Colonic mucosa (tissue), 4 donors: ENCODE data around the gene PADI4. TPM values are rescaled to one million over a fixed set of nuclear protein-coding genes. Genes with fewer than 3 reads are reported as not detected.

Experiments
- DNase-seq: peaks from one replicate; pipeline ENCODE4 v3.0.0-alpha.2; 2020
- H3K27ac ChIP-seq: fragments of 200-600 bp; one replicate; pipeline ENCODE4 v1.8.0; 2021
- H3K27me3 ChIP-seq: fragments of 200-600 bp; one replicate; pipeline ENCODE4 v1.8.0; 2021
- H3K36me3 ChIP-seq: fragments of 200-600 bp; one replicate; pipeline ENCODE4 v1.8.0; 2021
- H3K4me1 ChIP-seq: fragments of 200-600 bp; one replicate; pipeline ENCODE4 v1.8.0; 2021; ENCODE audit warnings: mild to moderate bottlenecking
- H3K4me3 ChIP-seq: fragments of 200-600 bp; one replicate; pipeline ENCODE4 v1.8.0; 2021
- H3K9ac ChIP-seq, 2 donors: one replicate each; pipeline ENCODE4 v1.7.0; 2013; ENCODE audit warnings: control low read depth in 2 of 2, low read depth in 2 of 2, low read length in 2 of 2
- H3K9me3 ChIP-seq: fragments of 200-600 bp; one replicate; pipeline ENCODE4 v1.8.0; 2021
- intact Hi-C: fragments of 100-400 bp; cut with DNase I; formaldehyde crosslinking; loops from one replicate; pipeline ENCODE4 v1.14.1; 2022
- total RNA-seq, 2 donors: library from RNA; stranded (reverse); fragmentation: NEBNext Ultra II Directional in 1 of 2; extraction: Animal tissue kit (Norgen Biotek cat#: 25700) in 1 of 2; gene quantifications; one replicate each; pipeline ENCODE4 v1.2.1, GENCODE V29; 2021
- TF ChIP-seq, protein P1 (sequence below): fragments of 200-600 bp; IDR thresholded peaks from one replicate; pipeline ENCODE4 v1.8.0; 2022; ENCODE audit warnings: antibody characterized with exemption, mild to moderate bottlenecking
- donor health status: healthy.
- donor health status: DM: no; HTN: no; CAD: no.
- donor health status: DM: no; HTN: no; CAD: no.

Gene PADI4
- total RNA-seq, 2 donors from 2014 or later = not detected

DNA sequence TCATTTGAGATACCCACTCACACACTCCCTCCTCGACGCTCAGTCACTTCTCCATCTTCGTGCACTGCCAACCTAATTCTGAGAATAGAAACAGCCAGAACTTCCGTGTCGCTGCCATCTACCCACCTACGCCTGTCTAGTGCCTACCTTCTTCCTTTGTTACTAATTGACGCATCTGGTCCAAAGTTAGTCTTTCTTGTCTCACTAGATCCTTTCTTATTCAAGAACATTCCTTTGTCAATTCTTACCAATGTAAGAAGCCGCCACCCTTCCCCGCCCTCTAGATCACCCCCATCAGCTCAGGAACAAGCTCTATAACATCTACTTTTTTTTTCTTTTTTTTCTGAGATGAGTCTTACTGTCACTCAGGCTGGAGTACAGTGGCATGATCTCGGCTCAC is 67.7 kb downstream of the PADI4 start:
- H3K27me3 ChIP-seq = no peaks in the 10 kb centered on the region
- H3K4me1 ChIP-seq = no peaks in the 10 kb centered on the region
- no peak overlapping the region for H3K4me3 ChIP-seq
- no peak overlapping the region for H3K9ac ChIP-seq
- TF ChIP-seq, protein P1, sequence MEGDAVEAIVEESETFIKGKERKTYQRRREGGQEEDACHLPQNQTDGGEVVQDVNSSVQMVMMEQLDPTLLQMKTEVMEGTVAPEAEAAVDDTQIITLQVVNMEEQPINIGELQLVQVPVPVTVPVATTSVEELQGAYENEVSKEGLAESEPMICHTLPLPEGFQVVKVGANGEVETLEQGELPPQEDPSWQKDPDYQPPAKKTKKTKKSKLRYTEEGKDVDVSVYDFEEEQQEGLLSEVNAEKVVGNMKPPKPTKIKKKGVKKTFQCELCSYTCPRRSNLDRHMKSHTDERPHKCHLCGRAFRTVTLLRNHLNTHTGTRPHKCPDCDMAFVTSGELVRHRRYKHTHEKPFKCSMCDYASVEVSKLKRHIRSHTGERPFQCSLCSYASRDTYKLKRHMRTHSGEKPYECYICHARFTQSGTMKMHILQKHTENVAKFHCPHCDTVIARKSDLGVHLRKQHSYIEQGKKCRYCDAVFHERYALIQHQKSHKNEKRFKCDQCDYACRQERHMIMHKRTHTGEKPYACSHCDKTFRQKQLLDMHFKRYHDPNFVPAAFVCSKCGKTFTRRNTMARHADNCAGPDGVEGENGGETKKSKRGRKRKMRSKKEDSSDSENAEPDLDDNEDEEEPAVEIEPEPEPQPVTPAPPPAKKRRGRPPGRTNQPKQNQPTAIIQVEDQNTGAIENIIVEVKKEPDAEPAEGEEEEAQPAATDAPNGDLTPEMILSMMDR = no peak
- H3K27ac ChIP-seq = no peak overlapping the region
- DNase-seq = no peak
- no peaks in the 10 kb centered on the region for H3K36me3 ChIP-seq
- intact Hi-C loops = no loop called here
- no peaks in the 10 kb centered on the region for H3K9me3 ChIP-seq

DNA sequence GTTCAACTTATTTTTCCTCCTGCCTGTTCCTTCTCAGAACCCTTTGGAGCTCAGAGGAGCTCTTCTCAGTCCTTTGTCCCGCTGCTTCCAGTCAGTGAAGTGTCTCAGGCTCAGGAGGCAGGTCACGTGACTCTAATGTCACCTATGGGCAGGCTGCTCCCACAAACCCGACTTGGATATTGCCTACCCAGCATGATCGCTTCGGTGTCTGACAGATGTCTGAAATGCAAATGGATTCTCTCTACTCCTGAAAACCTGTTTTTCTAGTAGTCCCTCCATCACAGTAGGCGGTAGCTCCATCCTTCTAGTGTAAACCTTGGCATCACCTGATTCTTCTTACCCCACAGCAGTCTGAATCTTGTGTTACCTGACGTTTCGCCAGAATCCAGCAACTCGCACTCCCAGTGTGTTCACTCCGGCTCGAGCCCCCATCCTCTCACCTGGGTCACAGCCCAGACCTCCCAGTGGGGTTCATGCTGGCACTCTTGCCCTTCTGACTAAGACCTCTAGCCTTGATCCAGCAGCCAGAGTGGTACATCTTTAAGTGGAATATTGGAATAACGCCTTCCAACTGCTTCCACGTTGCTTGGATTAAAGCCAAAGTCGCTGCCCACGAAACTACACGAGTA is 69.4 kb downstream of the PADI4 start:
- Histone ChIP-seq H3K9ac (peak overlapping the region in 1 of 2 donors; percentile 2), H3K27ac (no peak overlapping the region), H3K27me3 (no peaks in the 10 kb centered on the region), H3K4me1 (no peaks in the 10 kb centered on the region), H3K4me3 (no peak overlapping the region), H3K36me3 (no peaks in the 10 kb centered on the region), H3K9me3 (no peaks in the 10 kb centered on the region)
- intact Hi-C loops = no loop called here
- TF ChIP-seq, protein P1 = no peak
- DNase-seq = no peak

DNA sequence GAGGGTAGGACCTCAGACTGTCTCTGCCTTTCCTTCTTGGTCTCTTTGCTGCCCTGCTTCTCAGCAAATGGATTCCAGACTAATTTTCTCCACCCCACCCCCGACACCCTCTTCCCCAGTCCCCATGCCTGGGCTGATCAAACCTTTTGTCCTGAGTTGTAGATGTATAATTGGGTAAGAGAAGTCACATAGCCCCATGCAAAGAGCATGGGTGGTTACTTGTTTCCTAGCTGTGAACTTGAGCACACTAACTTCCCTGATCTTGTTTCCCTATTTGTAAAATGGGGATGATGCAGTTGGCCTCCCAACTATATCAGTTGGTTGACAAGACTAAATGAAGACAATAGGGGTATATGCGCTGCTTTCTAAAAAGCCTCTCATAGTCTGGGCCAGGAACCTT is 73.2 kb downstream of the PADI4 start:
- H3K9ac ChIP-seq = no peak overlapping the region
- H3K27me3 ChIP-seq = no peaks in the 10 kb centered on the region
- DNase-seq = no peak
- TF ChIP-seq, protein P1 = no peak
- H3K9me3 ChIP-seq = no peaks in the 10 kb centered on the region
- intact Hi-C loops = no loop called here
- no peak overlapping the region for H3K4me3 ChIP-seq
- H3K36me3 ChIP-seq = no peaks in the 10 kb centered on the region
- no peak overlapping the region for H3K27ac ChIP-seq
- no peaks in the 10 kb centered on the region for H3K4me1 ChIP-seq

DNA sequence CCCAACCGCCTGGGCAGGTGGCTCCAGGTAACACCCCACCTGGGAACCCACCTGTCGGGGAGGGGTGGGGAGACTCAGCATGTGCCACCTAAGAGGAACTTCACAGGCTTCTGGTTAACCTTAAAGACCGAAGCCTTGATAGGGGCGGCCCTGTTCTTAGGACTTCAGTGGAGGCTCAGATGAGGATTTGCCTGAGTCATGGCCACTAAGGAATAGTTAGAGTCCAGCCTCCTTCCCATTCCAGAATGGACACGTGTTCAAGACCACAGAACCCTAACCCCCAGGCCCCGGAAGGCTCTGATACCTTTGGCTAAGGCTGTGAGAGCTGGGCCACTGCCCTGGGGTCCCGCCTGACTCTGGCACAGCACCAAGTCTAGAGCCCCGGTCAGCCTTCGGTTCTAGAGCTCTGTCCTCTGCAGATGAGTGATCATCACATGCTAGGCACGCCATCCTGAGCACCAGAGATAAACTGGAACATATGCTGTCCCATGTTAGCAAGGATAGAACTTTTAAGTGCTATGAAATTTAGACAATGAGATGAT is 84.3 kb downstream of the PADI4 start:
- Histone ChIP-seq H3K4me1 (no peaks in the 10 kb centered on the region), H3K9ac (no peak overlapping the region), H3K4me3 (no peak overlapping the region), H3K36me3 (no peaks in the 10 kb centered on the region), H3K9me3 (no peaks in the 10 kb centered on the region), H3K27ac (no peak overlapping the region), H3K27me3 (no peaks in the 10 kb centered on the region)
- TF ChIP-seq, protein P1 = no peak
- intact Hi-C loops = no loop called here
- DNase-seq = no peak

DNA sequence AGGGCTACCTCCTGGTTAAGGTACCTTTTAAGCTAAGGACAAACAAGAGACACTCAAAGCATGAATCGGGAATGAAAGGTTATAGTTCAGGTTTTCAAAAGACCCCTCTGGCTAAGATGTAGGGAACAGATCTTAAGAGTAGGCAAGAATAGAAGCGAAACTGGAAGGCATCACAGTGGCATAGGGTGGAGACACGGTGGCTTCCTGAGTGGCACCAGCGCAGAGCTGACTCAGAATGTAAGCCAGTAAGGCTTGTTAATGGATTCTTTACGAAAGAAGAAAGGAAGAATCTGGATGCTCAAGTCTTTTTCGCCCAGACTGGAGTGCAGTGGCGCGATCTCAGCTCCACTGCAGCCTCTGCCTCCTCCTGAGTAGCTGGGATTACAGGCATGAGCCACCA is 85.2 kb downstream of the PADI4 start:
- TF ChIP-seq, protein P1 = no peak
- Histone ChIP-seq H3K9ac (no peak overlapping the region), H3K4me3 (no peak overlapping the region), H3K9me3 (no peaks in the 10 kb centered on the region), H3K27ac (no peak overlapping the region), H3K27me3 (no peaks in the 10 kb centered on the region), H3K36me3 (no peaks in the 10 kb centered on the region), H3K4me1 (no peaks in the 10 kb centered on the region)
- DNase-seq = no peak
- intact Hi-C loops = no loop called here
